DND-41 (cell line): ENCODE measurements around the gene SORCS1.

Experiments used
- ATAC-seq: fragments of 200-7000 bp; cut with Tn5 transposase; 3 replicates; pipeline ENCODE4 v1.9.1; 2021; ENCODE audit warnings: low read depth; ENCODE audit not compliant: insufficient read depth
- DNase-seq: peaks from one replicate; pipeline ENCODE4 v3.0.0-alpha.2; 2020
- H2AFZ ChIP-seq: 2 replicates; pipeline ENCODE4 v1.6.0; 2012; ENCODE audit warnings: low read depth, low read length
- H3K27ac ChIP-seq: 2 replicates; pipeline ENCODE4 v1.5.1; 2012; ENCODE audit warnings: low read length, inconsistent platforms
- H3K27me3 ChIP-seq: fragments of 200-600 bp; sonication (generic); 2 replicates; pipeline ENCODE4 v1.6.0; 2012; ENCODE audit warnings: low read length, mild to moderate bottlenecking, inconsistent platforms; ENCODE audit not compliant: insufficient read depth, poor library complexity
- H3K36me3 ChIP-seq: 2 replicates; pipeline ENCODE4 v1.5.1; 2012; ENCODE audit warnings: low read length, inconsistent platforms; ENCODE audit not compliant: insufficient read depth
- H3K4me1 ChIP-seq: 2 replicates; pipeline ENCODE4 v1.5.1; 2012; ENCODE audit warnings: mild to moderate bottlenecking, low read length; ENCODE audit not compliant: insufficient read depth
- H3K4me2 ChIP-seq: 2 replicates; pipeline ENCODE4 v1.6.0; 2012; ENCODE audit warnings: mild to moderate bottlenecking, moderate library complexity, low read length, inconsistent platforms; ENCODE audit not compliant: insufficient read depth
- H3K4me3 ChIP-seq, 2 experiments: fragments of 200-600 bp in 1 of 2; shearing (Covaris generic) in 1 of 2; 2 replicates each; pipeline ENCODE4 v1.5.1; 2012 to 2016; ENCODE audit warnings: inconsistent platforms in 2 of 2, low read length in 2 of 2, mild to moderate bottlenecking in 2 of 2, low read depth in 1 of 2, moderate library complexity in 1 of 2
- H3K79me2 ChIP-seq: 2 replicates; pipeline ENCODE4 v1.6.0; 2012; ENCODE audit warnings: low read length, inconsistent platforms; ENCODE audit not compliant: insufficient read depth
- H3K9ac ChIP-seq: 2 replicates; pipeline ENCODE4 v1.6.0; 2012; ENCODE audit warnings: low read depth, mild to moderate bottlenecking, inconsistent platforms, low read length, moderate library complexity
- H3K9me3 ChIP-seq: 2 replicates; pipeline ENCODE4 v1.5.1; 2012; ENCODE audit warnings: low read length, moderate library complexity, mild to moderate bottlenecking, inconsistent platforms; ENCODE audit not compliant: insufficient read depth, severe bottlenecking
- H4K20me1 ChIP-seq: 2 replicates; pipeline ENCODE4 v1.6.0; 2012; ENCODE audit warnings: low read length; ENCODE audit not compliant: insufficient read depth
- CTCF ChIP-seq: IDR thresholded peaks from 2 replicates; pipeline ENCODE4 v1.5.1; 2012; ENCODE audit warnings: borderline replicate concordance, low read length, moderate library complexity, mild to moderate bottlenecking; ENCODE audit not compliant: poor library complexity, severe bottlenecking; ENCODE audit errors: extremely low read depth
- EZH2 ChIP-seq: IDR thresholded peaks from 3 replicates; pipeline ENCODE4 v1.6.1; 2012; ENCODE audit warnings: borderline replicate concordance, low read depth, mild to moderate bottlenecking, moderate library complexity, low read length, inconsistent platforms; ENCODE audit not compliant: severe bottlenecking

The SORCS1 gene

GRCh38 chr10:107163881-107164861 is at the start of gene SORCS1:
Gene SORCS1, minus strand, starts transcription at chr10:107164706.
- H3K36me3 ChIP-seq = no peaks in the 10 kb centered on the region
- no peak within 1 kb of the TSS for H3K4me2 ChIP-seq
- H3K9me3 ChIP-seq = peaks cover 8% of the 10 kb centered on the region
- TF ChIP-seq EZH2 (no peak), CTCF (no peak)
- H3K4me1 ChIP-seq = no peaks in the 10 kb centered on the region
- no peak for ATAC-seq
- H4K20me1 ChIP-seq = no peaks in the 10 kb centered on the region
- H2AFZ ChIP-seq = no peak within 1 kb of the TSS
- no peak within 1 kb of the TSS for H3K4me3 ChIP-seq
- no peak within 1 kb of the TSS for H3K9ac ChIP-seq
- DNase-seq = no peak
- H3K27ac ChIP-seq = no peak within 1 kb of the TSS
- no peaks in the 10 kb centered on the region for H3K27me3 ChIP-seq
- no peaks in the 10 kb centered on the region for H3K79me2 ChIP-seq

GRCh38 chr10:107214261-107214660 is 49.8 kb upstream of the SORCS1 start:
- no peaks in the 10 kb centered on the region for H3K4me1 ChIP-seq
- no peak overlapping the region for H2AFZ ChIP-seq
- DNase-seq (no peak), ATAC-seq (no peak)
- peaks cover 6% of the 10 kb centered on the region for H3K9me3 ChIP-seq
- H4K20me1 ChIP-seq = no peaks in the 10 kb centered on the region
- no peak overlapping the region for H3K4me2 ChIP-seq
- no peaks in the 10 kb centered on the region for H3K79me2 ChIP-seq
- no peak overlapping the region for H3K27ac ChIP-seq
- H3K4me3 ChIP-seq = no peak overlapping the region
- H3K36me3 ChIP-seq = no peaks in the 10 kb centered on the region
- H3K9ac ChIP-seq = no peak overlapping the region
- no peaks in the 10 kb centered on the region for H3K27me3 ChIP-seq
- TF ChIP-seq EZH2 (no peak), CTCF (no peak)

GRCh38 chr10:107213861-107214260 is 49.4 kb upstream of the SORCS1 start:
- Histone ChIP-seq H3K27ac (no peak overlapping the region), H3K79me2 (no peaks in the 10 kb centered on the region), H3K4me1 (no peaks in the 10 kb centered on the region), H2AFZ (no peak overlapping the region), H3K9me3 (peaks cover 6% of the 10 kb centered on the region), H3K4me2 (no peak overlapping the region), H3K4me3 (no peak overlapping the region), H4K20me1 (no peaks in the 10 kb centered on the region), H3K27me3 (no peaks in the 10 kb centered on the region), H3K9ac (no peak overlapping the region), H3K36me3 (no peaks in the 10 kb centered on the region)
- TF ChIP-seq CTCF (no peak), EZH2 (no peak)
- ATAC-seq (no peak), DNase-seq (no peak)
